H9 (cell line): ENCODE data around the gene CYP2W1. TPM values are rescaled to one million over a fixed set of nuclear protein-coding genes. Genes with fewer than 3 reads are reported as not detected.

Source experiments
- DNase-seq: peaks from one replicate; pipeline ENCODE4 v3.0.0-alpha.2; 2017
- H2AFZ ChIP-seq: one replicate; pipeline ENCODE4 v1.6.1; 2013; ENCODE audit warnings: mild to moderate bottlenecking, low read length, control low read depth, moderate library complexity
- H2AK5ac ChIP-seq: 2 replicates; pipeline ENCODE4 v1.6.1; 2013; ENCODE audit warnings: low read length, control low read depth, mixed read lengths; ENCODE audit not compliant: insufficient read length
- H2BK120ac ChIP-seq: one replicate; pipeline ENCODE4 v1.6.1; 2013; ENCODE audit warnings: low read depth, mild to moderate bottlenecking, low read length, control low read depth, inconsistent platforms; ENCODE audit not compliant: poor library complexity, severe bottlenecking
- H2BK12ac ChIP-seq: 2 replicates; pipeline ENCODE4 v1.6.1; 2013; ENCODE audit warnings: low read length, control low read depth, mixed read lengths, low read depth; ENCODE audit not compliant: insufficient read length
- H2BK15ac ChIP-seq: 2 replicates; pipeline ENCODE4 v1.6.1; 2013; ENCODE audit warnings: low read depth, low read length, control low read depth
- H2BK20ac ChIP-seq: one replicate; pipeline ENCODE4 v1.6.1; 2013; ENCODE audit warnings: low read depth, mild to moderate bottlenecking, low read length, control low read depth, inconsistent platforms; ENCODE audit not compliant: poor library complexity, severe bottlenecking
- H2BK5ac ChIP-seq: 2 replicates; pipeline ENCODE4 v1.6.1; 2013; ENCODE audit warnings: low read length, control low read depth, mixed read lengths; ENCODE audit not compliant: insufficient read length
- H3K14ac ChIP-seq: 2 replicates; pipeline ENCODE4 v1.6.1; 2013; ENCODE audit warnings: low read length, control low read depth; ENCODE audit not compliant: insufficient read depth
- H3K18ac ChIP-seq: 2 replicates; pipeline ENCODE4 v1.6.1; 2013; ENCODE audit warnings: low read depth, mild to moderate bottlenecking, mixed read lengths, low read length, control low read depth; ENCODE audit not compliant: insufficient read length
- H3K23ac ChIP-seq: 2 replicates; pipeline ENCODE4 v1.6.1; 2013; ENCODE audit warnings: low read length, control low read depth, mixed read lengths, low read depth; ENCODE audit not compliant: insufficient read length
- H3K23me2 ChIP-seq: 2 replicates; pipeline ENCODE4 v1.6.1; 2013; ENCODE audit warnings: low read depth, mild to moderate bottlenecking, mixed read lengths, low read length, control low read depth; ENCODE audit not compliant: insufficient read length, poor library complexity, severe bottlenecking
- H3K27ac ChIP-seq: 2 replicates; pipeline ENCODE4 v1.5.1; 2013; ENCODE audit warnings: low read length, control low read depth, mixed read lengths, low read depth; ENCODE audit not compliant: insufficient read length
- H3K27me3 ChIP-seq: 2 replicates; pipeline ENCODE4 v1.6.1; 2013; ENCODE audit warnings: low read length, control low read depth, inconsistent platforms; ENCODE audit not compliant: insufficient read depth
- H3K4ac ChIP-seq: 2 replicates; pipeline ENCODE4 v1.6.1; 2013; ENCODE audit warnings: low read depth, mild to moderate bottlenecking, control low read depth, inconsistent platforms, low read length, moderate library complexity
- H3K4me1 ChIP-seq: 2 replicates; pipeline ENCODE4 v1.6.1; 2013; ENCODE audit warnings: low read length, control low read depth, inconsistent platforms; ENCODE audit not compliant: insufficient read depth
- H3K4me2 ChIP-seq: 2 replicates; pipeline ENCODE4 v1.6.1; 2013; ENCODE audit warnings: low read length, control low read depth, mixed read lengths; ENCODE audit not compliant: insufficient read length, insufficient read depth
- H3K56ac ChIP-seq: 2 replicates; pipeline ENCODE4 v1.6.1; 2013; ENCODE audit warnings: low read depth, mild to moderate bottlenecking, mixed read lengths, low read length, control low read depth; ENCODE audit not compliant: insufficient read length
- H3K79me1 ChIP-seq: 2 replicates; pipeline ENCODE4 v1.6.1; 2013; ENCODE audit warnings: low read depth, mild to moderate bottlenecking, moderate library complexity, low read length, control low read depth, inconsistent platforms; ENCODE audit not compliant: insufficient read depth, poor library complexity, severe bottlenecking
- H3K79me2 ChIP-seq: 2 replicates; pipeline ENCODE4 v1.6.1; 2013; ENCODE audit warnings: low read length, control low read depth, inconsistent platforms; ENCODE audit not compliant: insufficient read depth
- H3K9ac ChIP-seq: 2 replicates; pipeline ENCODE4 v1.6.1; 2013; ENCODE audit warnings: low read length, control low read depth, mixed read lengths; ENCODE audit not compliant: insufficient read length; ENCODE audit errors: extremely low read depth
- H3K9me3 ChIP-seq: one replicate; pipeline ENCODE4 v1.6.1; 2013; ENCODE audit warnings: low read depth, low read length, inconsistent platforms; ENCODE audit not compliant: control insufficient read depth
- H3T11ph ChIP-seq: one replicate; pipeline ENCODE4 v1.6.1; 2013; ENCODE audit warnings: mild to moderate bottlenecking, low read length, control low read depth, inconsistent platforms
- H4K20me1 ChIP-seq: one replicate; pipeline ENCODE4 v1.6.1; 2013; ENCODE audit not compliant: control insufficient read depth, insufficient read length, insufficient read depth
- H4K5ac ChIP-seq: 2 replicates; pipeline ENCODE4 v1.6.1; 2013; ENCODE audit warnings: low read depth, mild to moderate bottlenecking, mixed read lengths, low read length, control low read depth; ENCODE audit not compliant: insufficient read length
- H4K8ac ChIP-seq: replicated peaks from 2 replicates; pipeline ENCODE4 v1.6.1; 2013; ENCODE audit warnings: low read length, control low read depth, mixed read lengths, low read depth; ENCODE audit not compliant: insufficient read length
- H4K91ac ChIP-seq: 2 replicates; pipeline ENCODE4 v1.6.1; 2013; ENCODE audit warnings: low read depth, mild to moderate bottlenecking, moderate library complexity, mixed read lengths, low read length, control low read depth; ENCODE audit not compliant: insufficient read length
- H3K27ac Mint-ChIP-seq, 3 experiments: 2 replicates in 2 of 3; 3 replicates in 1 of 3; pipeline ENCODE4 v1.8.0; 2020 to 2021; ENCODE audit warnings: mixed read lengths in 3 of 3, mild to moderate bottlenecking in 1 of 3, moderate library complexity in 1 of 3
- H3K27me3 Mint-ChIP-seq: 2 replicates; pipeline ENCODE4 v1.8.0; 2021; ENCODE audit warnings: low read depth, mild to moderate bottlenecking, moderate library complexity, mixed read lengths
- H3K36me3 Mint-ChIP-seq, 3 experiments: 2 replicates in 2 of 3; 3 replicates in 1 of 3; pipeline ENCODE4 v1.8.0; 2020 to 2021; ENCODE audit warnings: low read depth in 3 of 3, mixed read lengths in 3 of 3; ENCODE audit not compliant: insufficient read depth in 1 of 3
- H3K4me1 Mint-ChIP-seq, 2 experiments: 2 replicates each; pipeline ENCODE4 v1.8.0; 2020; ENCODE audit warnings: mixed read lengths in 2 of 2
- H3K4me3 Mint-ChIP-seq, 2 experiments: 2 replicates in 1 of 2; 3 replicates in 1 of 2; pipeline ENCODE4 v1.8.0; 2020 to 2021; ENCODE audit warnings: mild to moderate bottlenecking in 2 of 2, mixed read lengths in 2 of 2, moderate library complexity in 1 of 2
- H3K9me3 Mint-ChIP-seq, 2 experiments: 2 replicates in 1 of 2; 3 replicates in 1 of 2; pipeline ENCODE4 v1.8.0; 2020; ENCODE audit warnings: mild to moderate bottlenecking in 2 of 2, mixed read lengths in 2 of 2, moderate library complexity in 1 of 2
- CTCF ChIP-seq: fragments of 200-600 bp; sonication (generic); conservative IDR thresholded peaks from 3 replicates; pipeline ENCODE4 v1.8.0; 2021; ENCODE audit warnings: antibody characterized with exemption, mild to moderate bottlenecking
- whole genome bisulfite sequencing: extraction: QIAGEN DNeasy Blood & Tissue Kit; methylation state at CpG from one replicate; pipeline ENCODE4 v1.1.7; 2013; ENCODE audit warnings: missing lambda C conversion rate, low lambda C conversion rate, mixed read lengths; ENCODE audit not compliant: insufficient read length; ENCODE audit errors: extremely low coverage; 5-methylcytosine and 5-hydroxymethylcytosine counted together
- total RNA-seq: library from RNA; stranded (reverse); gene quantifications from 2 replicates; pipeline ENCODE4 v1.2.1, GENCODE V29; 2021

CYP2W1 gene
- total RNA-seq, 1 experiment from 2014 or later, result not detected

- Histone ChIP-seq H3K27me3 (peaks cover 3% of the 10 kb centered on the region; the same call in 1 of the 2 replicates), H3K9me3 (no peaks in the 10 kb centered on the region), H3K79me2 (no peaks in the 10 kb centered on the region), H3K27ac (no peak overlapping the region), H2BK5ac (no peak overlapping the region), H3K23me2 (peaks cover 5% of the 10 kb centered on the region), H3K79me1 (no peaks in the 10 kb centered on the region), H3K4ac (no peak overlapping the region), H2BK12ac (peak overlapping the region; percentile 14), H3K4me1 (no peaks in the 10 kb centered on the region; the same call in 1 of the 2 replicates), H2BK20ac (no peak overlapping the region), H3K4me2 (no peak overlapping the region), H3K18ac (no peak overlapping the region), H4K20me1 (no peaks in the 10 kb centered on the region), H4K5ac (no peak overlapping the region), H2AK5ac (no peak overlapping the region), H3T11ph (no peak overlapping the region), H4K91ac (no peak overlapping the region), H2AFZ (no peak overlapping the region), H2BK15ac (no peak overlapping the region), H3K56ac (no peak overlapping the region), H2BK120ac (no peak overlapping the region), H3K14ac (no peak overlapping the region), H3K23ac (no peak overlapping the region), H4K8ac (no peak overlapping the region), H3K9ac (no peak overlapping the region)
- H3K36me3 Mint-ChIP-seq, result no peaks in the 10 kb centered on the region; a peak in 1 of 7 replicates
- no peak overlapping the region for H3K27ac Mint-ChIP-seq
- WGBS, result no CpG with 5 or more reads among the region's 21 CpGs
- peaks cover 0 to 3% of the 10 kb centered on the region in 2 experiments; a peak in 1 of 5 replicates for H3K9me3 Mint-ChIP-seq
- no peak for TF ChIP-seq CTCF
- H3K4me1 Mint-ChIP-seq, result peaks cover 7 to 11% of the 10 kb centered on the region in 2 experiments; a peak in 1 of 4 replicates
- H3K27me3 Mint-ChIP-seq, result peaks cover 40% of the 10 kb centered on the region
- no peak for DNase-seq
- H3K4me3 Mint-ChIP-seq, result no peak overlapping the region; a peak in 1 of 5 replicates
Measured at GRCh38 chr7:951881-952547, 31.0 kb upstream of the CYP2W1 start.
